NB4 (cell line): Measurements from ENCODE around the gene ADAMTSL2.

ENCODE experiments used
- DNase-seq: peaks from one replicate; pipeline ENCODE4 v3.0.0; 2010; ENCODE audit warnings: low read depth
- H3K4me3 ChIP-seq: one replicate; pipeline ENCODE4 v1.5.1; 2011; ENCODE audit warnings: mild to moderate bottlenecking, low read depth, low read length, moderate library complexity
- MYC ChIP-seq: IDR thresholded peaks from 2 replicates; pipeline ENCODE4 v1.6.1; 2011; ENCODE audit warnings: low read depth, low read length
- POLR2A ChIP-seq: IDR thresholded peaks from 2 replicates; pipeline ENCODE4 v1.6.1; 2011; ENCODE audit warnings: mild to moderate bottlenecking; ENCODE audit not compliant: insufficient read length; ENCODE audit errors: extremely low read depth
- TF ChIP-seq, protein P1 (sequence below): IDR thresholded peaks from 2 replicates; pipeline ENCODE4 v1.6.1; 2011; ENCODE audit warnings: low read depth, low read length
- TF ChIP-seq, protein P2 (sequence below): IDR thresholded peaks from one replicate; pipeline ENCODE4 v1.5.1; 2012; ENCODE audit warnings: low read depth, low read length

ADAMTSL2 gene

DNA sequence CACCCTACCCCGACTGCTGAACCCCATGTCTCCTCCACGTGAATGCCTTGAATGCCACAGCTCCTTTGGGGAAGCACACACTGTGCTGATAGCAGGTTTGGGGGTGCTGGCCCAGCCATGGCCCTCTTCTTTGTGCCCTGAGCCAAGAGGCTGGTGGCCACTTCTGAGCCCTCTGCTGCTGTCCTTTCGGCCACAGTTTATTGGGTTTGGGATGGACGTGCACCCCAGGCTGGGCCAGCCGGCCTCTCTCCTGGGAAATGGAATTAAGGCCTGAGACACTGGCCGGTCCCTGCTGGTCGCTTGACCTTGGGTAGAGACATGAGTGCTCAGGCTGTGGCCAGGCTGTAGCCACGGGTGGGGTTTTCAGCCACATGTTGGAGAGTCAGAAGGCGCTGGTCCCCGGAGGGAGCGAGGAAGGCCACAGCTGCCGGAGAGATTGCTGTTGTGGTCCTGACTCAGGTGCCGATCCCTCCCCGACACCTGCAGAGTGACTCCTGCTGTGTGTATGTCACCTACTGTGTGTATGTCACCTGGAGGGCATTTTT lies 48.1 kb downstream of the ADAMTSL2 start:
- no peak for TF ChIP-seq POLR2A
- DNase-seq = no peak

DNA sequence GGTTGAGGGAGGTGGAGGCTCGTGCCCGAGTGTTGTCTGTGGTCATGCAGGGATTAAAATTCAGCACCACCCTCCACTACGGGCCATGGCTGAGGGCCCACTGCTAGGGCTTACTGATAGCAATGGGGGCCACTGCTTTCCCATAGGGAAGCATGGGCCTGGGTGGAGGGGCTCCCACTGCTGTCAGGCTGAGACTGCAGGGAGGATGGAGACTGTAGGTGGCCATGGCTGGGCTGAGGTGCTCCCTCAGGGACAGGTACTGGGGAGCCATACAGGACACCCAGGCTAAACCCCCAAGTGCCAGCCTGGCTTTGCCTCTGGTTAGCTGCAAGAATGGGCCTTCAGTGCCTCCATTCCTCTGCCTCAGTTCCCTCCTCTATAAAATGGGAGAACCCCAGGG lies 48.6 kb downstream of the ADAMTSL2 start:
- no peak for DNase-seq
- no peak overlapping the region for H3K4me3 ChIP-seq
- TF ChIP-seq, protein P1, sequence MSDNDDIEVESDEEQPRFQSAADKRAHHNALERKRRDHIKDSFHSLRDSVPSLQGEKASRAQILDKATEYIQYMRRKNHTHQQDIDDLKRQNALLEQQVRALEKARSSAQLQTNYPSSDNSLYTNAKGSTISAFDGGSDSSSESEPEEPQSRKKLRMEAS = no peak
- TF ChIP-seq POLR2A = no peak
- no peak for TF ChIP-seq MYC
- TF ChIP-seq, protein P2, sequence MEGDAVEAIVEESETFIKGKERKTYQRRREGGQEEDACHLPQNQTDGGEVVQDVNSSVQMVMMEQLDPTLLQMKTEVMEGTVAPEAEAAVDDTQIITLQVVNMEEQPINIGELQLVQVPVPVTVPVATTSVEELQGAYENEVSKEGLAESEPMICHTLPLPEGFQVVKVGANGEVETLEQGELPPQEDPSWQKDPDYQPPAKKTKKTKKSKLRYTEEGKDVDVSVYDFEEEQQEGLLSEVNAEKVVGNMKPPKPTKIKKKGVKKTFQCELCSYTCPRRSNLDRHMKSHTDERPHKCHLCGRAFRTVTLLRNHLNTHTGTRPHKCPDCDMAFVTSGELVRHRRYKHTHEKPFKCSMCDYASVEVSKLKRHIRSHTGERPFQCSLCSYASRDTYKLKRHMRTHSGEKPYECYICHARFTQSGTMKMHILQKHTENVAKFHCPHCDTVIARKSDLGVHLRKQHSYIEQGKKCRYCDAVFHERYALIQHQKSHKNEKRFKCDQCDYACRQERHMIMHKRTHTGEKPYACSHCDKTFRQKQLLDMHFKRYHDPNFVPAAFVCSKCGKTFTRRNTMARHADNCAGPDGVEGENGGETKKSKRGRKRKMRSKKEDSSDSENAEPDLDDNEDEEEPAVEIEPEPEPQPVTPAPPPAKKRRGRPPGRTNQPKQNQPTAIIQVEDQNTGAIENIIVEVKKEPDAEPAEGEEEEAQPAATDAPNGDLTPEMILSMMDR = no peak

More for the DNA sequence above, 48.1 kb downstream of the ADAMTSL2 start:
- no peak overlapping the region for H3K4me3 ChIP-seq

DNA sequence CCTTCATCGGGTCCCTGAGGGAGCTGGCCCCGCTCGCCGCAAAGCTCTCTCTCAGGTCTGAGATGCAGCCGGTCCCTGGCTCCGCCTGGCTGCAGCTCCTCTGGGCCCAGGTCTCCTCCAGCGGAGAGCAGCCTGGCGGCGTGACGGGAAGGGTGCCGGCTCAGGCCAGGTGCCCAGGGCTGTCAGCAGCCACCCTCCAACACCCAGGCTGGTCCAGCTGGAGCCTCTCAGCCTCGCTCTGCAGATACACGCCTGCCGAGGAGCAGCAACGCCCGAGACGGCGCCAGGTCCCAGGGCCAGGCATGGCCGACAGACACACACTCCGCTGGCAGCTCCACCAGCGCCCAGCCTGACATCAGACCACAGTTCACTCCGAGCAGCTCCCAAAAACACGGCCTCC lies 49.1 kb downstream of the ADAMTSL2 start:
- no peak for DNase-seq
- no peak for TF ChIP-seq POLR2A
- TF ChIP-seq MYC = no peak
- TF ChIP-seq, protein P2 = no peak
- H3K4me3 ChIP-seq = no peak overlapping the region

DNA sequence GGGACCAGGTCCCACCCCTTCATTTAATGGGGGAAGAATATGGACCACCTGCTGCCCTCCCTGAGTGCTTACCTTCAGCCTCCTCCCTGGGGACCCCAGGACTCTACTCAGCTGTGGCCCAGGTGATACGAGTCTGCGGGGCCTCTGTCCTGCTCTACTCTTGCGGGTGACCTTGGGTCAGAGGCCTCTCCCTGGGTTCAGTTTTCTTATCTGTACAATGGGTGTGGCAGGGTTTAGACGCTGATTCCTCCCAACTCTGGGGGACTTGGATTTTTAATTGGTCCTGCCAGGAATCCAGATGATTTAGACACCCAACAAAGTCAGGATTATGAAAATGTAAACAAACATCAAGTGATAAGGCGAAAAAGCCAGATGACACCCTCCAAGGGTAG lies 49.7 kb downstream of the ADAMTSL2 start:
- H3K4me3 ChIP-seq = no peak overlapping the region
- TF ChIP-seq, protein P2 = no peak
- TF ChIP-seq POLR2A = no peak
- TF ChIP-seq, protein P1 = no peak
- no peak for TF ChIP-seq MYC

DNA sequence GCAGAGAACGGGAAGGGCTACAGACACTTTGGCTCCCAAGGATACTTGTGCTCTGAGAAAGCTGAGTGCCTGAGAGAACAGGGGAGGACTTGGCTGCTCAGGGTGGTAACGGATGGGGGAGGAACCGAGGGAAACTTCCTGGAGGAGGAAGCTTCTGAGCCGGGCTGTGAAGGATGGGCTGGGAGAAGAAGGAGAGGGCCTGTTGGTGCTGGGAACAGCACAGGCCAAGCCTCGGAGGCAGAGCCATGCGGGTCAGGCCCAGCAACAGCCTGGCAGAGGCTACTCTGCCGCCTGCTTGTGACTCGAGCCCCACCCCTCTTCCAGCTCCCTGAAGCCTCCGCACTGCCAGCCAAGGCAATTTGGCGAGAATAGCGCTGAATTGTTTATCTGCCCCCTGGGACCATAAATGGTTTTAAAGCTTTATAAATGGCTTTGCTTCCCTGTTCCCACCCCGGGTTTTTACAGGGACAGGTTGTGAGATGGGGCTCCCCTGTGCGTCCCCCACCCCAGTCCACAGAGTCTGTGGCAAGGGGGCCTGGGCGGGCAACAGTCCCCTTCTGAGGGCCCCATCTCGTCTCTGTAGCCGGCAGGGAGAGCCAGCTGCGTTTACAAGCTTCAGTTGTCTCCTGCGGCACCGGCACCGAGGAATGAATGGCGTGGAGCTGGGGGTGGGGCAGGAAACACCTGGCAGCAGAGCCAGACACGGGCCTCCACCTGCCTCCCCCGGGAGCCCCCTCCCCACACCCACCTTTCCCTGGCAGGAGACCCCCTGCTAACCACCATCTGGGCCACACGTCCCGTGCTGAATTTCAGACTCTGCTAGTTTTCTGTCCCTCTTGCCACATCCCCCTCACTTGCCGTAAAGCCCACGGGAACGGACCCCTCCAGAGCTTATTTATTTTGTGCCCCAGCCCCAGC lies 50.3 kb downstream of the ADAMTSL2 start:
- TF ChIP-seq, protein P2 = no peak
- TF ChIP-seq, protein P1 = 0 out of 2 replicates have a peak, but pooled peaks have one; percentile 7
- TF ChIP-seq POLR2A = no peak
- H3K4me3 ChIP-seq = no peak overlapping the region
- DNase-seq = peak; percentile 58

More for the DNA sequence above, 49.7 kb downstream of the ADAMTSL2 start:
- DNase-seq = no peak

DNA sequence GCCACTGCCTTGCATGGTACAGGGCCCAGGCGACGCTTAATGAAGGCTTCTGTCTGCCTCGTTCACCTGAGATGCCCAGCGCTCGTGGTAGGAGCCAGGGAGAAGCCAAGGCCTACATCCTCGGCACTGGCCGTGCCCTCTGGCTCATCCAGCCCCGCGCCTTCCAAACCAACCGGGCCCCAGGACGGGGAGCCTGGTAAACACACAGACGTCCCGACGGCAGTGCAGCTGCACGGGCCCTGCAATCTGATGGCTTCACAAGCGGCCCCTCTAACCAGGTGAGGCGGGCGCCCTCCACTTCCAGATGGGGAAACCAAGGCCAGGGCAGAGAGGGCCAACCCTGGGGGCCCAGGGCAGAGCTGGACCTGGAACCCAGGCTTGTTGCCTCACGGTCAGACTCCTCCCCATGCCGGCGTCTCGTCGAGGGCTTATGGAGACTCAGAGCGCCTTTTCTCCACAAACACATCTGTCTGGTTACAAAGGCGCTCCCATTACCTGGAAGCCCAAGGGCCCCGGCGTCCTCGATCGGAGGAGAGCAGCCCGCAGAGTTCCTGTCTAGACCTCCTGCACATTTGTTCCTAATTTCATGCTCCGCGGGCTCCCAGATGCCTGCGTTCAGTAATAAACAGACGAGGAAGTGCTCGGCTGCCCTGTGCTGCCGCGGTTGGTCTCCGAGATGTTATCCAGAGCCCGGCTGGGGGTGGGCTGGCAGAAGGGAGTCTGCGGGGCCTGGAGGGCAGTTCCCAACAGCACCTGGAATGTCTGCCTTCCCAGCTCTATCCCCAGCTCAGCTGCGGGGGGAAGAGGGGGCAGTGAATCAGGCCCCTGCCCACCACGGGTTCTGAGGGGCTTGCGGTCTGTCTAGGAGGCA lies 51.2 kb downstream of the ADAMTSL2 start:
- H3K4me3 ChIP-seq = no peak overlapping the region
- DNase-seq = peak; percentile 35
- no peak for TF ChIP-seq MYC
- TF ChIP-seq, protein P2 = no peak
- no peak for TF ChIP-seq POLR2A
- TF ChIP-seq, protein P1 = no peak
